NOMO-1 treated with dmso at 0.1 percent for 144 hours (cell line): Measurements from ENCODE around the gene CABP2.
"Not testable (repeated sequence)": the region's sequence is repeated elsewhere in the genome, so short reads cannot be mapped to it uniquely, and the experiment has no call there.

ENCODE experiments used
- DNase-seq: peaks from one replicate; lab custom pipeline; 2025; ENCODE audit not compliant: unreplicated experiment; lab: John Stamatoyannopoulos, UW

The CABP2 gene

DNA sequence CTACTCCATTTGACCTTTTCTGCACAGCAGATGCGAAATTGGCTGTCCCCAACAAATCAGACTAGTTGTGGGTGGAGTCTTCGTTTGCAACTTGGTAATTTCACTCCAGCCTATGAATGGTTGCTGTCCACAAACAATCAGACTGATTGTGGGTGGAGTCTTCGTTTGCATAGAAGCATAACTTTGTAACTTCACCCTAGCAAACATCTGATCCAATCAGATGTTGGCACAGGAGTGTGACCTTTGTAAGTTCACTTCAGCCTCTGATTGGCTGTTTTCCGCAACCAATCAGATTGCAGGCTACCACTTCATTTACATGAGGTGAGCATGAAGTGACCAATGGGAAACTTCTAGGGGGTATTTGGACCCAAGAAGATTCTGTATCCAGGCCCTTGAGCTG is 16.3 kb upstream of the CABP2 start:
- DNase-seq: no peak

DNA sequence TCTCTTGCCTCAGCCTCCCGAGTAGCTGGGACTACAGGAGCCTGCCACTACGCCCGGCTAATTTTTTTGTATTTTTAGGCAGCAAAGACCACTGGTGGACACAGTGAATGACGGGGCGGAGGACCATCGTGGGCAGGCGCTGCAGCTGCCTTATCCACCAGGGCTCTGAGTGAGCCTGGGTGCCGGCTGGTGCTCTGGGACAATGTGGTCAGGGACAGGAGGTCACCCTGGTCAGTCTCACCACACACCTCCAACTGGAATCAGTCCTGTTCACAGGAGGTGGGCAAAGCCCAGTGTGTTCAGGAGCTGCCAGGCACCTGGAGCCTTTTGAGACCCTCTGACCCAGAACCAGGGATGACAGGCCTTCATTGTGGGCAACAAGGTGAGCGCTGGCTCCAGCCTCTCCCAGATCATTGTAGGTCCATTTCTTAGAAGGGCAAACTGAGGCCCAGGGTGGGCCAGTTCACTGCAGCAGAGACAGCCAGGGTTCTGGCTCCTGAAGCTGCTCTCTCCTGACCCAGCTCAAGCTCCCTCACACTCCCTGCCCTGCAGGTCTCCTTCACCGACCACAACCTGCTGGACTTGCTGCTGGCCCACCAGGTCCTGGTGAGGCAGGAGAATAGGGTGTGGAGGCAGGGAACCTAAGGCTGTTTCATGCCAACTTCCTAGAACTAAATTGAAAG is 15.7 kb upstream of the CABP2 start:
- DNase-seq: no peak

DNA sequence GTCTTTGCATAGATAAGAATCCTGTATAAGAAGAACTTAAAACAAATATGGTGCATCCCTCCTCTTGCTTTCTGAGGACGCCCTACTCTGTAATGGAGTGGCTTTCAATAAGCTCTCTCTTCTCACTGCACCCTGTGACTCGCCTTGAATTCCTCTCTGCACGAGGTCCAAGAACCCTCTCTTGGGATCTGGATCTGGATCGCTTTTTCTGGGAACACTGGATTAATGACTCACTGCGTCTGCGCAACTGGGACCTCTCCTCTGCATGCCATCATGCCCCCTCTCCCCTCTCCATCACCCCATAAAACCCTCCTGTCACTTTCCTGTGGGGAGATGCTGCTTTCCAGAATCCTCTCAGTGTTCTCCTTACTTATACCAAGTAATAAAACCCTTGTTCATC is 15.1 kb upstream of the CABP2 start:
- no peak for DNase-seq

DNA sequence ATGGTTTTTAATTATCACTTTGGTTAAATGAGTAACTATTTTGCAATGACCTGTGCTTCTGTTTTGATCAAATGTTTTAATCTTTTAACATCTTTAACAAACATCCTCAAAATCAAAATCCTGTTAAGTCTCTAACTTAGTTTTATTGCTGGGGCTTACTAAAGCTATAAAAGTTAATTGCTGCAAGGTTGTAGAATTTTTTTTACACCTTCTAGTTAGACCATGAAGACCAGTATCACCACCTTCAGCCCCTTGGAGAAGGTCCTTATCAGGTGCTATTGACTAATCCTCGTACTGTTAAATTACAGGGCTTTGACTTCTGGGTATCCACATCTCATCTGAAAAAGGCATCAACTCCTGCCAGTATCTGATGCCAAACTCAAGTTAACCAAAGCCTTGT is 12.3 kb upstream of the CABP2 start:
- no peak for DNase-seq

DNA sequence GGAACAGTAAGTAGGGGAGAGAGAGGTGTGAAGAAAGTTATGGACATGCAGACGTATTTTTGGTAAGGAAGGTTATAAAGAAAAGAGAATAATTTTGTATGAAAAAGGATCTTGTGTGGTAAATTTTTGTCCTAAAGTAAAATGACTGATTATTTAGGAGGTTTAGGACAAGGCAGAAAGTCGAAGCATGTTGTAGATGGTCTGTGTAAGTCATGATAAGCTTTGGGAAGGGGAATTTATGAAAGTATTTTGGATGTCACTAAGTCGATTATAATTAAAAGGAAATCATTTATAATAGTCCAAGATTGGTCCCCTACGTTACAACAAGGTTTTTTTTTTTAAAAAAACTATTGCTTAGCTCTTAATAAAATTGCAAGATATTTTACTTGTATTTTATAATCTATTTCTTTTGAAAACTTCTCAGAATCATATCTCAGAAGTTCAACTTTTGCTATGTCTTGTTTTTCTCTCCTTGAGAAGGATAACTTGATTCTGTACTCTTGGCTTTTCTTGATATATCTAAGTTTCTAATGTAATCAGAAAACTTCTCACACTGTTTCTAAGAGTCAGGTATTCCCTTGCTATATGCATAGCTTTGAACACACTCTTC is 10.9 kb upstream of the CABP2 start:
- DNase-seq: no peak

DNA sequence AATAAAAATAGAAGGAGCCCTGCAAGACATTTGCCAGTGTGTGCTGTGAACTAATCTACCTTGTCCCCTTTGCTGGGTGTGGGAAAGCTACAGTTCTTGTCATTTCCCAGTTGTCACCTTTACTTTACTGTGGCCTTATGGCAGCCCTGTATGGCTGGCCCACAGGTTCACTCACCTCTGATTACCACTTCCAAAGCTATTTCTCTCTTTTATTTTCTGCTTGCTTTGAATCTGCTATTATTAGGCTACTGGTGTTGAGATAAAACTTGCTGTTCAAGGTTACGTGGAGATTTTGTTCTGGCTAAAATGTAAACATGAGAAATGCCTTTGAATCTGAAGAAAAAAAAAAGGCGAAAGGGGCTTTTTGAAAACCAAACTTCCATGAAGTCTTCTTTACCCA is 9.6 kb upstream of the CABP2 start:
- DNase-seq: no peak

DNA sequence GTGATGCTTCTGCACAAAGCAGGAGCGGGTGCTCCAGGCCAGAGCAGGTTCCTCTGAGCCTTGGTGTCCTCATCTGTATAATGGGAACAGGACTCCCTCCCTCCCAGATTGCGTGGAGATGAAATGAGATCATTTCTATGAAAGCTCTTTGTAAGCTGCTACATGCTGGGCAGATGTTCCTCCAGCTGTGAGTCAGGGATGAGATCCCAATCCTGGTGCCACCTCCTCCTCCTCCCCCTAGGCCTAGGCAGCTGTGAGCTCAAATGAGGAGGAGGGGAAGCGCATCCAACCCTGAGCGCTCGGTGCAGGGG is 7.0 kb upstream of the CABP2 start:
- no peak for DNase-seq

DNA sequence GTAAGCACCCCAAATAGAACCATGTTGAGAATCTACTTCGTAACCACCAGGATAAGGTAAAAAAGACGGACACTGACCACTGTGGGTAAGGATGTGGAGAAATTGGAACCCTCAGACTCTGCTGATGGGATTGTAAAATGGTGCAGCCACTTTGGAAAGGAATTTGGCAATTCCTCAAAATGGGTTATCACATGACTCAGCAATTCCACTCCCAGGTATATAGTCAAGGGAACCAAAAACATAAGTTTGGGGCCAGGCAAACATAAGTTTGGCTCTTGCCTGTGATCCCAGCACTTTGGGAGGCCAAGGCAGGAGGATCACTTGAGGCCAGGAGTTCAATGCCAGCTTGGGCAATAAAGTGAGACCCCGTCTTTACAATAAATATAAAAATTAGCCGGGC is 5.1 kb upstream of the CABP2 start:
- DNase-seq: no peak

DNA sequence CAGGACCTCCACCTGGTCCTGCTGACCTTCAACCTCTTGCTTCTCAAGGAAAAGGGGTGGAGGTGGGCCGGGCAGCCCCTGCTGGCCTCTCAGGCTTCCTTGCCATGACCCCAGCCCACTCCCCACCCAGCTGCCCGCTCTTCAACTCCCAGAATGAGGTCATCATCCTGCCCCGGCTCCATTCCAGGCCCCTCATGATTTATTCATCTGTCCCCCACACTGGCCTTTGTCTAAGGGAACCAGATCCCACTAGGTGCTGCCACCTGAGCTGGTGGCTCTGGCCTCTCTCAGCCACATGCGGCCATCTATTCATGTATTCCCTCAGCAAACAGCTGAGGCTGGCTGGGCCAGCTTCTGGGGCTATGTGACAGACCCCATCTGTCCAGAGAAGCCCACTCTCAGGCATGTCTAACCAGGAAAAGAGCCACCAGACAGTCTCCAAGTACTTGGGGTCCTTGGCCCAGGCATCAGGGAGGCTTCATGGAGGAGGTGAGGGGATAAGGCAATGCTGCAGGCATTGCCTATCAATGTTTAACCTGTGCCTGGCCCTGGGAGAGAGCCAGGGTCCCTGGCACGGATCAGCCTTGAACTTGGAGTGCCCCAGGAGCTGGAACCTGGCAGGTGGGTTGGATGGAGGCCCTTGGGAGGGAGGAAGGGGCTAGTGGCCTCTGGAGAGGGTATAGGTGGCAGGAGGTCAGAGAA is 2.2 kb upstream of the CABP2 start:
- no peak for DNase-seq

DNA sequence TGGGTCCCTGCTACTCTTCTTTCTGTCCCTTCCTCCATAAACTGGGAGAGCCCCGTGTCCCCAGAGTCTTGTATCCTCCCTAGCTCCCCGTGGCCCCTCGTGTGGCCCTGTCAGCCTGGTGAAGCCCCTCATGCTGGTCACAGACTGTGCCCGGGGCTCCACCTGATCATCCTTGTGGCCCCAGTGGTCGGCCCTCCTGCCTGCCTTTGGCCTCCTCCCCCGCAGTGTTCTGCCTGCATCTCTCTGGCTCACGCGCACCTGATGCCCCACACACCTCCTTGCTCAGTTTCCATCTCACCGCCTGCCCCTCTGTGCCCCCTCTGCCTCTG is 1.2 kb upstream of the CABP2 start:
- no peak for DNase-seq

DNA sequence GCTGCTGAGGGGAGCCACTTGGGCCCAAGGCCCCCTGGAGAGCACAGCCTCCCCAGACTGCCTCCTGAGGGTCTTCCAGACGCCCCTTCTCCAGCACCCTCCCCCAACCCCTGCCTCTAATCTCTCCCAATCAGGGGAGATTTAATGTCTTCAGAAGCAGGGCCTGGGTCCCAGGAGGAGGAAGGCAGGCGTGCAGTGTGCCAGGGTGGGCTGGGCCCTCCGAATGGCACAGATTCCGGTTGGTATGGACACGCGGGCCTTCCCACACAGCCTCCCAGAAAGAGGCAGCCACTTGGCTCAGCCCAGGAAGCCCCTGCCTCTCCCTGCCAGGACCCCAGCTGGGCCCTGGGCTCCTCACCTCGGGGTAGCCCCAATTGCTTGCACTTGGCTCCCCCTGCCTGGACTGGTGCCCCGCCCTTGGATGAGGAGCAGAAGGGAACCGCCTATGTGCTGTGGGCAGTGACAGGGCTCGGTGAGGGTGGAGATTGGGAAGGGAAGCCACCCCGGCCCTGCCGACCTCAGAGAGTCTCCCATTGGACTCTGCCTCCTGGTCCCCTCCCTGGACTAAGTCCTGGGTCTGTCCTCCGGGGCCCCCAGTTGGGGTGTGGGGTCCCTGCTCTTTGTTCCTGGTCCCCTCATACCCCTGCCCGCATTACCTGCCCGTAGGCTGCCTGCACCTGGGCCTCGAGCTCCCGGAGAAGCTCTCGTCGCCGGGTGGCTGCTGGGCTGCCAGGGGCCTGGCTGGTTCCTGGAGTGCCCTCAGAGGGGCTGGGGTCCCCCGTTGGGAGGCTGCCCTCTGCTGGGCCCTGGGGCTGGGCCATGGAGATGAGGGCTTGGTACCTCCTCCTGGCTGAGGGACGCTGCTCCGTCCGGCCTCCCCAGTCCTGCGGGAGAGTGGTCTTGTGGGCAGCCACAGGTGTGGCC is 572 bp upstream of the CABP2 start:
- no peak for DNase-seq

DNA sequence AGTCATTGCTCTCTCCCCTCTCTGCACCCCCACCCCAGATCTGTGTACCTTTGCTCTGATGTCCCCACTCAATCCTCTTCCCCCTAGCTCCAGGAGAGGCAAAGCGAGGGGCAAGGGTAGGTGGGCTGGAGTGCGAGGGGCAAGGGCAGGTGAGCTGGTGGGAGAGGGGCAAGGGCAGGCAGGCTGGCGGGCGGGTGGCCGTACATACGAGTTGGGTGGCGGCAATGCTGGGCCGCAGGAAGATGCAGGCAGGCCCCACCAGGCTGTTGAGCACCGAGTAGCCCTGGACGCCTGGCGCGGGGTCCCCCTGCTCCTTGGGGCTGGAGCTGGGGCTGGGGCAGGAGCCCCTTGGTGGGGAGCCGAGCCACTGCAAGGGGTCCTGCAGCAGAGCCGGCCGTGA is 908 bp downstream of the CABP2 start:
- DNase-seq: no peak

DNA sequence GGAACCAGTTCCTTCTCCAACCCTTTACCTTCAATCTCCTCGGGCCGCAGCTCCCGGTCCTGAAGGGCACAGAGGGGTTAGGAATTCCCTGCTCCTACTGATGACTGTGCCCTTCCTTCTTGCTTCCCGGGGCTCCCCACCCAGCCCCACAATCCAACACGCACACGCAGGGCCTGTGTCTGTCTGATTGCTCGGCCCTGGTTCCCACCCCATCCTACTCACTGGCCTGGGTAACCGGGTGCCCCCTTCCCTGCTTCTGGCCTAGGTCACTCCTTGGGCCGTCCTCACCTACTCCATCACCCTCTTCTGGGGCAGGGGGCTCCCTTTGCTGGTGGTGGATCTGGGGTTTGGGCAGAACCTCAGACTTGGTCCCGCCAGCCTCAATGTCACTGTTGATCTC is 1.3 kb downstream of the CABP2 start:
- no peak for DNase-seq

DNA sequence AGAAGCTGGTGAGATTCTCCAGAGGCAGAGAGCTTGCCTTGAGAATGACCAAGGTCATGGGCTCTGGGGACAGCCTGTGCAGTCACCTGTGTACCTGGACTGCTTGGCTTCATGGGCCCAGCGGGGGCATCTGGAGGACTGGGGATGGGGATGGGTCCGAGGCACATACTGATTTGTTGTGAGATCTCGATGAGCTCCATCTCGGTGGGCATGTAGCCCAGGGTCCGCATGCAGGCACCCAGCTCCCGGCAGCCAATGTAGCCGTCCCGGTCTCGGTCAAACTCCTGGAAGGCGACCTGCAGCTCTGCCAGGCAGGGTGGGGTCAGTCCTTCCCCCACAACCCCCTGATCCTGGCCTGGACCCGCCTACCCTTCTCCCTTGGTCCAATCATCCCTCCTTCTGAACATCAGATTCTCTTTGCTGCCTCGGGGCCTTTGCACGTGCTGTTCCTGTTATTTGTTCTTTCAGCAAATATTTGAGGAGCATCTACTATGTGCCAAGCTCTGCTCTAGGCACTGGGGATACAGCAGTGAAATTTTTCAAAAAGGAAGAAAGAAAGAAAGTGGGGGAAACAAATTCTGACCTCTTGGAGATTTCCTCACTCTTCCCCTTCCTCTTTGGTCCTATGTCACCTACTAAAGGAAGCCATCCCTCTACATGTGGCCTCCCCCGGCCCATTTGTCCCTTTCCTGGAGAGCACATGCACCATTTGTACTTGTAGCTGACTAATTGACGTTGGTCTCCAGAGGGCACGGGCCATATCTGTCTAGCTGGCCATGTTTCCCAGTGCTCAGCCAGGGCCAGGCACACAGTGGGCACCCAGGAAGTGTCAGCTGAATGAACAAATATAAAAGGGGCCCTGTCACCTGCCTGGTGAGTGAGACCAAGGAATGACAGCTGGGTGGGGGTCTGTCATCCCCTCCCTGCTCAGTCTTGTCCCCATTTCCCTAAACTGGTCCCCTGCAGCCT is 2.1 kb downstream of the CABP2 start:
- DNase-seq: no peak

DNA sequence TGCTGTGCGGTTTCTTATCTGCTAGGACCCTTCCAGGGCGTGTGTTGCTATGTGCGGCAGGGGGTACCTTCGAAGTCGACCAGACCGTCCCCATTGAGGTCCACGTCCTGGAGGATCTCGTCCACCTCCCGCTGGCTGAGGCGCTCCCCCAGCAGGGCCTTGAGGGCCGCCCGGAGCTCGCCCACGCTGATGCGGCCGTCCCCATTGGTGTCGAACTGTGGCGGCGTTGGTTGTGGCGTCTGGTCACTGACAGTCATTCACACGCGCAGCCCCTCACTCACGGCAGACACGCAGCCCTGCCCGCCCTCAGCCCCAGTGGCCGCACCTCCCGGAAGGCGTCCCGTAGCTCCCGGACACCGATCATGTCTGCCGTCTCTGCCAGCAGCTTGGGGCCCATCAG is 3.5 kb downstream of the CABP2 start:
- DNase-seq: no peak

DNA sequence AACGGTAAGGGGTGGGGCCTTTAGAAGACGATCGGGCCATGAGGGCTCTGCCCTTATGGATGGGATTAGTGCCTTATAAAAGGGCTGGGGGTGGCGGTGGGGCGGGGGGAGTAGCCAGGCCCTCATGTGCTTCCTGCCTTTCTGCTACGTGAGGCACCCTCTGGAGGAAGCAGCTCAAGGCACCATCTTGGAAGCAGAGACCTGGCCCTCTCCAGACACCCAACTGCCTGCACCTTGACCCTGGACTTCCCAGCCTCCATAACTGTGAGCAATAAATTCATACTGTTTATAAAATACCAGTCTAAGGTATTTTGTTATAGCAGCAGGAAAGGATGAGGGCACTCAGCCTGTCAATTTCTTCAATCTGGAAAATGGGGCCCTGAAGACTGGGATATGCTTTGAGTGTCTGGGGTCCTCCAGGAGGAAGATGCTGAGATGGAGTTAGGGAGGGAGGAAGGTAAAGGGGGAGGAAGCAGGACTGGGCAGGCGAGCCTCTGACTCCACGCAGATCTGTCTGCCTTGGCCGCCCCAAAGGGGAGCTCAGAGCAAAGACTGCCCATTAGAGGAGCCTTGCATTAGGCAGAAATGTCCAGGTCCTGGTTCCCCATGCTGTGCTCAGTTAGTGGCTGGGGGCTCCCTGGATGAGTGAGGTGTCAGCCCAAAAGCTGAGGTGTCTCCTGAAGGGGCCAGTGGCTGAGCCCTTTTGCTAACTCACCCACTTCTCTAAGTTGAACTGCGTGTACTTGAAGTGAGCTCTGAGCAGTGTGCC is 5.3 kb downstream of the CABP2 start:
- no peak for DNase-seq

DNA sequence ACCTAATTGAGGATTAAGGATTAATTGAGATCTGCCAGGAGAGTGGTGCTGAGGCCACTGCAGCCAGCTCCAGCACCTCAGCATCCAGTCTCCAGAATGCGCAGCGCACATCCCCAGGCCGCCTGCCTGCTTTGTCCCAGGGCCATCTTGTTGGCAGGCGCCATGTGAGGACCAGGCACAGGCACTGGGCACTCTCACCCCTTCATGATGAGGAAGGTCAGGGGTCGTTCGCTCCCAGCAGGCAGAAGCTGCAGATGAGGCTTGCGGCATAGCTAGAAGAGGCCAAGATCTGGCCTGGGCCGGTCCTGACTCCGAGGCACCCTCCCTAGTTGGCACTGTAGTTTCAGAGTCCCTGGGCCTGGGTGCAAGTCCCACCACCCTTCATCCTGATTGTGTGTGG is 6.4 kb downstream of the CABP2 start:
- DNase-seq: no peak

DNA sequence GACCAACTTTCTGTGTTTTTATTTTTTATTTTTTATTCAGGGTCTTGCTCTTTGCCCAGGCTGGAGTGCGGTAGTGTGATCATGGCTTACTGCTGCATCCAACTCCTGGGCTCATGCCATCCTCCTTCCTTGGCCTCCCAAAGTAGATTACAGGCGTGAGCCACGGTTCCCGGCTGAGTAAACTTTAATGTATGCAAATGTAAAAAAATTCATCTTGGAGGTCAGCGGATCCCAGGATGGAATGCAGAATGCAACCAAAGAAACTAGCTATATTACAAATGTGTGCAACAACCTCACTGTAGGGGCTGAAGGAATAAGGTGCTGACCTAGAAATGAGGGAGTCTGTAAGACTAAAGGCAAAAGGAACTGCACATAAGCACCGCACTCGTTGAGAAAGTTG is 9.1 kb downstream of the CABP2 start:
- DNase-seq: no peak

DNA sequence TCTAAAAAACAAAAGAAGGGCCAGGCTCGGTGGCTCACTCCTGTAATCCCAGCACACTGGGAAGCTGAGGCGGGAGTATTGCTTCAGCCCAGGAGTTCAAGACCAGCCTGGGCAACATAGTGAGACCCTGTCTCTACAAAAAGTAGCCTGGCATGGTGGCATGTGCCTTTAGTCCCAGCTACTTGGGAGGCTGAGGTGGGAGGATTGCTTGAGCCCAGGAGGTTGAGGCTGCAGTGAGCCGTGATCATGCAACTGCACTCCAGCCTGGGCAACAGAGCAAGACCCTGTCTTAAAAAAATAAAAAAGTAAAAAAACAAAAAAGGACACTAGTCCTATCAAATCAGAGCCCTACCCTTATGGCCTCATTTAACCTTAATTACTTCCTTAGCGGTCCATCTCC is 11.7 kb downstream of the CABP2 start:
- DNase-seq: not testable (repeated sequence)

DNA sequence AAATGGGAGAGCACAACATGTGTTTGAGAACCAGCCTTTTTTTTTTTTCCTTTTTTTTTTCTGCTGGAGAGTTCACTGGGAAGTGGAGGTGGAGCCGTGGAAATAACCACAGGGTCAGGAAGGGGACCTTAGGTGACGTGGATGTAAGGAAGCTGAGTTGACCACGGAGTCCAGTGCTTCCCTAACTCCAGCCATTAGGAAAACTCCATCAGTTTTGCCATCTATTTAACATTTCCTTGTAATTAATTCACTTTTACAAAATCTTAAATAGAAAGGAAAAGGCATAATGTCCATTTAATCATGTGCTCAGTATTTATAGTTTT is 13.3 kb downstream of the CABP2 start:
- no peak for DNase-seq
